CD4-positive, alpha-beta T cell treated with Interferon alpha-2 for 1 hour (primary cell): Measurements from ENCODE around the gene RANBP9.

ENCODE experiments used
- DNase-seq, 2 donors: peaks; one replicate each; pipeline ENCODE4 v3.0.0-alpha.2; 2020 to 2022

RANBP9 gene

GRCh38 chr6:13648850-13649249 lies 62.8 kb downstream of the RANBP9 start:
- no peak for DNase-seq

GRCh38 chr6:13643125-13643524 lies 68.5 kb downstream of the RANBP9 start:
- DNase-seq, result no peak

GRCh38 chr6:13641315-13641714 lies 70.3 kb downstream of the RANBP9 start:
- no peak for DNase-seq

GRCh38 chr6:13638626-13639025 lies 73.0 kb downstream of the RANBP9 start:
- no peak for DNase-seq

- DNase-seq, result no peak
Measured at GRCh38 chr6:13638014-13638413, 73.6 kb downstream of the RANBP9 start.

- peak in 1 of 2 donors; percentile 22 for DNase-seq
Measured at GRCh38 chr6:13635948-13636658, 75.5 kb downstream of the RANBP9 start.

GRCh38 chr6:13633343-13633742 lies 78.3 kb downstream of the RANBP9 start:
- DNase-seq, result no peak

- DNase-seq, result no peak
Measured at GRCh38 chr6:13630499-13630898, 81.1 kb downstream of the RANBP9 start.

- DNase-seq, result no peak
Measured at GRCh38 chr6:13629459-13630116, 82.0 kb downstream of the RANBP9 start.

- peak in 1 of 2 donors; percentile 60 for DNase-seq
Measured at GRCh38 chr6:13624871-13625288, 86.8 kb downstream of the RANBP9 start.

GRCh38 chr6:13617066-13617465 lies 94.6 kb downstream of the RANBP9 start:
- no peak for DNase-seq

GRCh38 chr6:13615792-13616120 lies 95.9 kb downstream of the RANBP9 start:
- DNase-seq, result peak in 1 of 2 donors; percentile 44

- peak; percentile 97 to 98 for DNase-seq
Measured at GRCh38 chr6:13614926-13615791, 96.5 kb downstream of the RANBP9 start, which contains the start of gene NOL7. TSS of gene NOL7 (plus strand) at chr6:13615335. CDS start at chr6:13615359, 24 bp downstream.

- DNase-seq, result no peak
Measured at GRCh38 chr6:13614126-13614925, 97.3 kb downstream of the RANBP9 start.

- no peak for DNase-seq
Measured at GRCh38 chr6:13613029-13613594, 98.5 kb downstream of the RANBP9 start.

- peak in 1 of 2 donors; percentile 16 for DNase-seq
Measured at GRCh38 chr6:13611715-13612114, 99.9 kb downstream of the RANBP9 start.

GRCh38 chr6:13605634-13606033 lies 106.0 kb downstream of the RANBP9 start:
- no peak for DNase-seq

- DNase-seq, result no peak
Measured at GRCh38 chr6:13604546-13605416, 106.9 kb downstream of the RANBP9 start.

GRCh38 chr6:13604135-13604534 lies 107.5 kb downstream of the RANBP9 start:
- DNase-seq, result no peak

GRCh38 chr6:13600036-13600435 lies 111.6 kb downstream of the RANBP9 start:
- DNase-seq, result no peak

- no peak for DNase-seq
Measured at GRCh38 chr6:13597073-13597472, 114.6 kb downstream of the RANBP9 start.
